A673 (cell line): ENCODE measurements around the gene UGT1A4. TPM values are rescaled to one million over a fixed set of nuclear protein-coding genes. Genes with fewer than 3 reads are reported as not detected.

Experiments used
- Bru-seq: library from RNA; stranded (reverse); fragments of 400-500 nt; gene quantifications from one replicate; lab custom pipeline; 2021; lab: Mats Ljungman, UMichigan
- BruChase-seq, 2 experiments: library from RNA; stranded (reverse); fragments of 400-500 nt; gene quantifications; one replicate each; lab custom pipeline; 2021; lab: Mats Ljungman, UMichigan
- BruUV-seq: library from RNA; stranded (reverse); fragments of 400-500 nt; replicated peaks from 2 replicates; lab custom pipeline; 2021; lab: Mats Ljungman, UMichigan
- CTCF ChIA-PET: fragments of 300-600 bp; sonication (Branson Sonifier 250); formaldehyde crosslinking; loops from one replicate; lab custom pipeline; 2022; ENCODE audit warnings: antibody characterized with exemption; lab: Charles Lee
- POLR2A ChIA-PET: fragments of 300-600 bp; sonication (Branson Sonifier 250); formaldehyde crosslinking; loops from one replicate; lab custom pipeline; 2022; ENCODE audit warnings: antibody characterized with exemption; ENCODE audit not compliant: low non-redundant PET; lab: Charles Lee
- DNase-seq: peaks from one replicate; pipeline ENCODE4 v3.0.0-alpha.2; 2015; ENCODE audit warnings: low spot score
- H3K27ac ChIP-seq: fragments of 200-600 bp; sonication (generic); 2 replicates; pipeline ENCODE4 v1.5.1; 2016; ENCODE audit warnings: mixed run types, low read depth, mild to moderate bottlenecking, mixed read lengths, antibody characterized with exemption, low read length; ENCODE audit not compliant: poor library complexity, severe bottlenecking
- H3K27me3 ChIP-seq: fragments of 200-600 bp; sonication (generic); replicated peaks from 2 replicates; pipeline ENCODE4 v1.6.1; 2017; ENCODE audit warnings: mixed run types, low read depth, mild to moderate bottlenecking, mixed read lengths, antibody characterized with exemption, low read length; ENCODE audit not compliant: insufficient read depth, poor library complexity
- H3K36me3 ChIP-seq: fragments of 200-600 bp; sonication (generic); 2 replicates; pipeline ENCODE4 v1.6.1; 2016; ENCODE audit warnings: mixed run types, mild to moderate bottlenecking, mixed read lengths, antibody characterized with exemption, low read length; ENCODE audit not compliant: insufficient read depth, poor library complexity, severe bottlenecking
- H3K4me1 ChIP-seq: fragments of 200-600 bp; sonication (generic); 2 replicates; pipeline ENCODE4 v1.6.1; 2017; ENCODE audit warnings: mixed run types, mild to moderate bottlenecking, mixed read lengths, antibody characterized with exemption, low read length; ENCODE audit not compliant: insufficient read depth, poor library complexity, severe bottlenecking
- H3K4me3 ChIP-seq: fragments of 200-600 bp; sonication (generic); 2 replicates; pipeline ENCODE4 v1.5.1; 2016; ENCODE audit warnings: low read depth, mixed run types, mild to moderate bottlenecking, mixed read lengths, low read length; ENCODE audit not compliant: poor library complexity, severe bottlenecking
- H3K9me3 ChIP-seq: fragments of 200-600 bp; sonication (generic); 2 replicates; pipeline ENCODE4 v1.6.1; 2016; ENCODE audit warnings: mixed run types, low read depth, mild to moderate bottlenecking, mixed read lengths, antibody characterized with exemption, low read length; ENCODE audit not compliant: poor library complexity, severe bottlenecking
- EZH2 ChIP-seq: fragments of 200-600 bp; sonication (generic); IDR thresholded peaks from 2 replicates; pipeline ENCODE4 v1.6.1; 2017; ENCODE audit warnings: borderline replicate concordance, low read depth, mild to moderate bottlenecking, mixed read lengths, antibody characterized with exemption, low read length; ENCODE audit not compliant: poor library complexity, severe bottlenecking
- intact Hi-C: fragments of 100-400 bp; cut with micrococcal nuclease; formaldehyde crosslinking; loops from one replicate; pipeline ENCODE4 v1.10.0; 2022; ENCODE audit not compliant: unreplicated experiment
- long read RNA-seq: library from polyadenylated mRNA; stranded (forward); transcript quantifications from one replicate; pipeline ENCODE4 v2.0.0, GENCODE V29; 2022
- total RNA-seq: library from RNA; stranded (reverse); gene quantifications from 2 replicates; pipeline ENCODE4 v1.2.3, GENCODE V29; 2021
- TF ChIP-seq, protein P1 (sequence below): fragments of 300-800, 200-600 bp; sonication (generic); conservative IDR thresholded peaks from 2 replicates; pipeline ENCODE4 v1.5.1; 2017; ENCODE audit warnings: low read depth, mild to moderate bottlenecking, antibody characterized with exemption, low read length, moderate library complexity, mixed read lengths

The UGT1A4 gene
- total RNA-seq (0.11 TPM in 1 of 2 replicates, not detected in the other), Bru-seq, nascent RNA (not detected), BruChase-seq, experiment 1, labeled RNA remaining after a 2-hour chase (not detected), BruChase-seq, experiment 2, labeled RNA remaining after a 6-hour chase (not detected)
- long read RNA-seq, result 0 reads

DNA sequence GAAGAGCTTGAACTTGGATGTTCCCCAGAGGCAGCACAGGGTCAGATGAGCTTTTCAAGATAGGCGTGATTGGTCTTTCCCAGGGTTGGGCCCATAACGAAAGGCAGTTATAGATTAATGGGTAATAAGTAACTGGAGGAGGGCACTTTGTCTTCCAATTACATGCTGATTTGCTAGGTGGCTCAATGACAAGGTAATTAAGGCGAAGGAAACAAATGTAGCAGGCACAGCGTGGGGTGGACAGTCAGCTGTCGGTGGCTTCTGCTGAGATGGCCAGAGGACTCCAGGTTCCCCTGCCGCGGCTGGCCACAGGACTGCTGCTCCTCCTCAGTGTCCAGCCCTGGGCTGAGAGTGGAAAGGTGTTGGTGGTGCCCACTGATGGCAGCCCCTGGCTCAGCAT is at the start of gene UGT1A4:
TSS of gene UGT1A4 (plus strand) at position 185 of the 400 bp plus-strand sequence. CDS start at position 270, 85 bp downstream.
- H3K27me3 ChIP-seq, result no peaks in the 10 kb centered on the region
- H3K9me3 ChIP-seq, result no peaks in the 10 kb centered on the region
- DNase-seq, result no peak
- ChIA-PET CTCF (no interaction called here), POLR2A (no interaction called here)
- no peaks in the 10 kb centered on the region for H3K4me1 ChIP-seq
- no TSS peak for BruUV-seq
- intact Hi-C loops, result no loop called here
- H3K4me3 ChIP-seq, result no peak within 1 kb of the TSS
- TF ChIP-seq, protein P1, sequence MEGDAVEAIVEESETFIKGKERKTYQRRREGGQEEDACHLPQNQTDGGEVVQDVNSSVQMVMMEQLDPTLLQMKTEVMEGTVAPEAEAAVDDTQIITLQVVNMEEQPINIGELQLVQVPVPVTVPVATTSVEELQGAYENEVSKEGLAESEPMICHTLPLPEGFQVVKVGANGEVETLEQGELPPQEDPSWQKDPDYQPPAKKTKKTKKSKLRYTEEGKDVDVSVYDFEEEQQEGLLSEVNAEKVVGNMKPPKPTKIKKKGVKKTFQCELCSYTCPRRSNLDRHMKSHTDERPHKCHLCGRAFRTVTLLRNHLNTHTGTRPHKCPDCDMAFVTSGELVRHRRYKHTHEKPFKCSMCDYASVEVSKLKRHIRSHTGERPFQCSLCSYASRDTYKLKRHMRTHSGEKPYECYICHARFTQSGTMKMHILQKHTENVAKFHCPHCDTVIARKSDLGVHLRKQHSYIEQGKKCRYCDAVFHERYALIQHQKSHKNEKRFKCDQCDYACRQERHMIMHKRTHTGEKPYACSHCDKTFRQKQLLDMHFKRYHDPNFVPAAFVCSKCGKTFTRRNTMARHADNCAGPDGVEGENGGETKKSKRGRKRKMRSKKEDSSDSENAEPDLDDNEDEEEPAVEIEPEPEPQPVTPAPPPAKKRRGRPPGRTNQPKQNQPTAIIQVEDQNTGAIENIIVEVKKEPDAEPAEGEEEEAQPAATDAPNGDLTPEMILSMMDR, result no peak
- no peak for TF ChIP-seq EZH2
- no peak within 1 kb of the TSS for H3K27ac ChIP-seq
- no peaks in the 10 kb centered on the region for H3K36me3 ChIP-seq

DNA sequence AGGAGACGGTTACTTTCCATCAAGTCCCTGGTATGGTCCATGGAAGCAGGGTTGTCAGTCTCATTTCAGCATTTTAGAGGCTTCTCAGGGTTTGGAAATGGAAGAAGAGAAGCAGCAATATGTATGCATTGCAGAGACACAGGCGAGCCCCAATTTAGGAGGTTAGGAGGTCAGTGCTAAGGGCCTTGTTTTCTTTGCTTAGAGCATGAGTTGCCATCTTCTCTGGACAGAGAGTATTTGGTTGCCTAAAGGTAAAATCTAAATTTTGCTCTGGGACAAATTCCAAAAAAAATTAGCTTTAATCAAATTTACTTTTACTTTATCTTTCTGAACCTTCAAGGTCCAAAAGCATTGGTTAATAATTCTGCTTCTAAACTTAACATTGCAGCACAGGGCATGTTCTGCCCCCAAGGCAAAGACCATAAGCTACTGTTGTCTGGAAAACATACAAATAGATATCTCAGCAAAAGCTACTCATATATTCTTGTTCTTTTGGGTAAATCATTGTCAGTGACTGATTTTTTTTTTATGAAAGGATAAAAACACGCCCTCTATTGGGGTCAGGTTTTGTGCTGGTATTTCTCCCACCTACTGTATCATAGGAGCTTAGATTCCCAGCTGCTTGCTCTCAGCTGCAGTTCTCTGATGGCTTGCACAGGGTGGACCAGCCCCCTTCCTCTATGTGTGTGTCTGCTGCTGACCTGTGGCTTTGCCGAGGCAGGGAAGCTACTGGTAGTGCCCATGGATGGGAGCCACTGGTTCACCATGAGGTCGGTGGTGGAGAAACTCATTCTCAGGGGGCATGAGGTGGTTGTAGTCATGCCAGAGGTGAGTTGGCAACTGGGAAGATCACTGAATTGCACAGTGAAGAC is 47.0 kb upstream of the UGT1A4 start, which contains the start of gene UGT1A9:
TSS of gene UGT1A9 (plus strand) at position 609 of the 872 bp plus-strand sequence. CDS start at position 646, 37 bp downstream.
- Histone ChIP-seq H3K27me3 (no peaks in the 10 kb centered on the region), H3K4me1 (no peaks in the 10 kb centered on the region), H3K4me3 (no peak within 1 kb of the TSS), H3K27ac (no peak within 1 kb of the TSS), H3K9me3 (no peaks in the 10 kb centered on the region), H3K36me3 (no peaks in the 10 kb centered on the region)
- intact Hi-C loops, result no loop called here
- DNase-seq, result no peak
- no TSS peak for BruUV-seq
- CTCF ChIA-PET, result no interaction called here
- POLR2A ChIA-PET, result no interaction called here
- TF ChIP-seq, protein P1, result no peak
- TF ChIP-seq EZH2, result no peak

DNA sequence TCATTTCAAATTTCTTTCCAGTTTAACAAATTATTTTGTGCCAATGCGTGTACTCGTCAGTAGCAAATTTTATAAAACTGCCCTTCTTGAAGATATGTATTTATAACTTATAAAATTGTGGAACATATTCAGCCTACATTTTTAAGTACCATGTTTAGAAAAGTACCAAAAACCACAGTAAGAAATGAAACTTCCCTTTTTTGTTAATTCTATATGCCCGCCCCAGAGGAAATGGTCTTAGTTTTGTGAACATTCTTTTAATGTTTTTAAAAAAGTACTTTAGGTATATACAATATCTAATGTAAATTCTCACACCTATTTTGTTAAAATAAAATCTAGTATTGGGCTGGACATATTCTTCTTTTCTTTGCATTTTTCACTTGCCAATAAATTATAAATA is 45.6 kb upstream of the UGT1A4 start:
- BruUV-seq, result no TSS peak
- DNase-seq, result no peak
- no peak overlapping the region for H3K27ac ChIP-seq
- intact Hi-C loops, result no loop called here
- no peaks in the 10 kb centered on the region for H3K27me3 ChIP-seq
- H3K4me1 ChIP-seq, result no peaks in the 10 kb centered on the region
- CTCF ChIA-PET, result no interaction called here
- H3K36me3 ChIP-seq, result no peaks in the 10 kb centered on the region
- POLR2A ChIA-PET, result no interaction called here
- no peak overlapping the region for H3K4me3 ChIP-seq
- no peak for TF ChIP-seq EZH2
- TF ChIP-seq, protein P1, result no peak
- H3K9me3 ChIP-seq, result no peaks in the 10 kb centered on the region
